Testis (tissue), 3 donors: ENCODE data around the gene SPACA9. TPM values are rescaled to one million over a fixed set of nuclear protein-coding genes. Genes with fewer than 3 reads are reported as not detected.

Experiments
- DNase-seq: peaks from one replicate; pipeline ENCODE4 v3.0.0-alpha.2; 2019
- H3K27ac ChIP-seq, 2 donors: fragments of 200-600 bp; sonication (generic); one replicate each; pipeline ENCODE4 v1.5.1; 2019
- H3K27me3 ChIP-seq: fragments of 200-600 bp; sonication (generic); one replicate; pipeline ENCODE4 v1.5.1; 2019
- H3K36me3 ChIP-seq: fragments of 200-600 bp; sonication (generic); one replicate; pipeline ENCODE4 v1.5.1; 2017; ENCODE audit warnings: low read depth; ENCODE audit errors: missing control alignments
- H3K4me1 ChIP-seq: fragments of 200-600 bp; sonication (generic); one replicate; pipeline ENCODE4 v1.5.1; 2019
- H3K4me3 ChIP-seq, 2 donors: fragments of 200-600 bp; sonication (generic); one replicate each; pipeline ENCODE4 v1.5.1; 2017 to 2019
- H3K9me3 ChIP-seq: fragments of 200-600 bp; sonication (generic); one replicate; pipeline ENCODE4 v1.5.1; 2017
- CTCF ChIP-seq, 3 experiments: fragments of 450-650 bp in 2 of 3; fragments of 200-600 bp in 1 of 3; sonication (generic) in 1 of 3; IDR thresholded peaks; one replicate each; pipeline ENCODE4 v1.5.1; 2016 to 2019; ENCODE audit warnings: antibody characterized with exemption in 3 of 3, mild to moderate bottlenecking in 2 of 3, moderate library complexity in 1 of 3
- POLR2A ChIP-seq: fragments of 450-650 bp; IDR thresholded peaks from one replicate; pipeline ENCODE4 v1.6.1; 2017; ENCODE audit warnings: antibody characterized with exemption, mild to moderate bottlenecking, moderate library complexity
- WGBS, 2 donors: methylation state at CpG; one replicate each; pipeline ENCODE4 v1.1.5; 2018; 5-methylcytosine and 5-hydroxymethylcytosine counted together
- intact Hi-C: fragments of 100-400 bp; cut with DNase I; formaldehyde crosslinking; loops from one replicate; pipeline ENCODE4 v1.15.1; 2023; ENCODE audit warnings: low total_unique reads
- polyA plus RNA-seq: library from polyadenylated mRNA; stranded (reverse); fragments of 350-450 nt; fragmentation: Illumina TruSeq; extraction: RNeasy Lipid Tissue Mini Kit (QIAGEN cat#74804); gene quantifications from one replicate; pipeline ENCODE4 v1.2.3, GENCODE V29; 2014; ENCODE audit warnings: low read depth, low replicate concordance; ENCODE audit not compliant: insufficient read depth
- total RNA-seq, 2 donors: library from RNA; depleted of rRNA; stranded (reverse); fragments of >200 nt; gene quantifications; one replicate each; pipeline ENCODE4 v1.2.3, GENCODE V29; 2016

Gene SPACA9
- total and polyA plus RNA-seq, 3 donors from 2014 or later = 61.2 to 179 (median 115) TPM

GRCh38 chr9:132923346-132923902 is 44.7 kb downstream of the SPACA9 start:
- TF ChIP-seq POLR2A = no peak
- no peak for TF ChIP-seq CTCF (IDR thresholded peaks at IDR 0.05)

GRCh38 chr9:132927704-132928103 is 49.0 kb downstream of the SPACA9 start:
- Histone ChIP-seq H3K4me3 (no peak overlapping the region), H3K9me3 (no peaks in the 10 kb centered on the region), H3K27me3 (no peaks in the 10 kb centered on the region), H3K27ac (no peak overlapping the region), H3K36me3 (no peaks in the 10 kb centered on the region), H3K4me1 (no peaks in the 10 kb centered on the region)
- DNase-seq = no peak
- intact Hi-C loops = no loop called here
- TF ChIP-seq POLR2A (no peak), CTCF (IDR thresholded peaks at IDR 0.05) (no peak)
- WGBS, 2 donors = 87 to 90% methylated on average over 7 of the region's 7 CpGs

More at GRCh38 chr9:132923346-132923902, 44.7 kb downstream of the SPACA9 start:
- intact Hi-C loops = no loop called here
- WGBS, 2 donors = 90 to 91% methylated on average over 9 of the region's 9 CpGs
- H3K4me1 ChIP-seq = no peaks in the 10 kb centered on the region
- H3K27ac ChIP-seq = no peak overlapping the region
- no peaks in the 10 kb centered on the region for H3K27me3 ChIP-seq
- no peak overlapping the region for H3K4me3 ChIP-seq
- H3K36me3 ChIP-seq = no peaks in the 10 kb centered on the region
- DNase-seq = no peak
- no peaks in the 10 kb centered on the region for H3K9me3 ChIP-seq

- H3K36me3 ChIP-seq = no peaks in the 10 kb centered on the region
Measured at GRCh38 chr9:132931178-132931735, 52.6 kb downstream of the SPACA9 start.

GRCh38 chr9:132935026-132935425 is 56.3 kb downstream of the SPACA9 start:
- DNase-seq = no peak
- TF ChIP-seq CTCF (IDR thresholded peaks at IDR 0.05) (no peak), POLR2A (no peak)
- Histone ChIP-seq H3K36me3 (no peaks in the 10 kb centered on the region), H3K27ac (no peak overlapping the region), H3K4me3 (no peak overlapping the region), H3K27me3 (no peaks in the 10 kb centered on the region), H3K9me3 (no peaks in the 10 kb centered on the region), H3K4me1 (no peaks in the 10 kb centered on the region)
- WGBS, 2 donors = 83 to 84% methylated on average over 6 of the region's 6 CpGs
- intact Hi-C loops = no loop called here

More at GRCh38 chr9:132931178-132931735, 52.6 kb downstream of the SPACA9 start:
- WGBS, 2 donors = 86 to 88% methylated on average over 9 of the region's 9 CpGs
- H3K27ac ChIP-seq = no peak overlapping the region
- no peak overlapping the region for H3K4me3 ChIP-seq
- H3K9me3 ChIP-seq = no peaks in the 10 kb centered on the region
- no peaks in the 10 kb centered on the region for H3K4me1 ChIP-seq
- TF ChIP-seq POLR2A = no peak
- no peak for TF ChIP-seq CTCF (IDR thresholded peaks at IDR 0.05)
- no peak for DNase-seq
- no peaks in the 10 kb centered on the region for H3K27me3 ChIP-seq
- intact Hi-C loops = no loop called here

GRCh38 chr9:132937463-132937901 is 58.8 kb downstream of the SPACA9 start:
- no peaks in the 10 kb centered on the region for H3K27me3 ChIP-seq
- H3K4me3 ChIP-seq = no peak overlapping the region
- intact Hi-C loops = no loop called here
- H3K9me3 ChIP-seq = no peaks in the 10 kb centered on the region
- no peaks in the 10 kb centered on the region for H3K36me3 ChIP-seq
- TF ChIP-seq POLR2A = no peak
- no peak for TF ChIP-seq CTCF (IDR thresholded peaks at IDR 0.05)
- DNase-seq = no peak
- WGBS, 2 donors = 92 to 96% methylated on average over 7 of the region's 7 CpGs
- H3K27ac ChIP-seq = no peak overlapping the region
- H3K4me1 ChIP-seq = no peaks in the 10 kb centered on the region
